Esophagus squamous epithelium (tissue), 5 donors: Measurements from ENCODE around the gene ZNF594. TPM values are rescaled to one million over a fixed set of nuclear protein-coding genes. Genes with fewer than 3 reads are reported as not detected.
"Not testable (repeated sequence)": the region's sequence is repeated elsewhere in the genome, so short reads cannot be mapped to it uniquely, and the experiment has no call there.

ENCODE experiments used
- DNase-seq: peaks from one replicate; lab custom pipeline; 2025; lab: John Stamatoyannopoulos, UW
- H3K27ac ChIP-seq, 4 donors: fragments of 200-600 bp; sonication (generic); one replicate each; pipeline ENCODE4 v1.5.1; 2016 to 2019; ENCODE audit warnings: mild to moderate bottlenecking in 1 of 4
- H3K27me3 ChIP-seq, 4 donors: fragments of 200-600 bp; sonication (generic); 1 replicate in 3 of 4; 2 replicates in 1 of 4; pipeline versions ENCODE4 v1.5.1 to v1.6.0; 2017 to 2021; ENCODE audit warnings: antibody characterized with exemption in 1 of 4
- H3K36me3 ChIP-seq, 3 donors: fragments of 200-600 bp; sonication (generic); one replicate each; pipeline ENCODE4 v1.5.1; 2016 to 2019
- H3K4me1 ChIP-seq, 3 donors: fragments of 200-600 bp; sonication (generic); one replicate each; pipeline ENCODE4 v1.5.1; 2017 to 2019
- H3K4me3 ChIP-seq, 4 donors: fragments of 200-600 bp; sonication (generic); 1 replicate in 3 of 4; 2 replicates in 1 of 4; pipeline ENCODE4 v1.5.1; 2016 to 2019; ENCODE audit warnings: mild to moderate bottlenecking in 2 of 4, moderate library complexity in 1 of 4
- H3K9me3 ChIP-seq, 3 donors: fragments of 200-600 bp; sonication (generic); one replicate each; pipeline ENCODE4 v1.5.1; 2016 to 2019
- CTCF ChIP-seq, 6 experiments: fragments of 450-650 bp in 4 of 6; fragments of 200-600 bp in 2 of 6; sonication (generic) in 2 of 6; IDR thresholded peaks; one replicate each; pipeline ENCODE4 v1.5.1; 2016 to 2019; ENCODE audit warnings: antibody characterized with exemption in 6 of 6, mild to moderate bottlenecking in 4 of 6, moderate library complexity in 4 of 6
- POLR2A ChIP-seq, 4 donors: fragments of 450-650 bp; IDR thresholded peaks; one replicate each; pipeline ENCODE4 v1.6.1; 2017; ENCODE audit warnings: antibody characterized with exemption in 4 of 4, mild to moderate bottlenecking in 4 of 4, moderate library complexity in 3 of 4
- WGBS, 2 donors: methylation state at CpG; one replicate each; pipeline ENCODE4 v1.1.5; 2018; 5-methylcytosine and 5-hydroxymethylcytosine counted together
- intact Hi-C: fragments of 100-400 bp; cut with DNase I; formaldehyde crosslinking; loops from one replicate; pipeline ENCODE4 v1.15.0; 2022
- total RNA-seq, 4 donors: library from RNA; depleted of rRNA; stranded (reverse); fragments of >200 nt; gene quantifications; one replicate each; pipeline ENCODE4 v1.1.0, GENCODE V29; 2016
- donor health status: DM: yes; HTN: yes; CAD: no.

The ZNF594 gene
- 10 to 100 TPM in 1 of 4 donors, 1 to 10 TPM in 3; 2.0 to 13.4 (median 5.1) TPM for total RNA-seq

GRCh38 chr17:5191541-5192417 lies at the start of gene ZNF594:
ZNF594 (minus strand) TSS chr17:5191868; CDS start chr17:5184256, 7,612 bp downstream.
- Histone ChIP-seq H3K9me3 (peaks cover 0 to 33% (median 19%) of the 10 kb centered on the region in 3 donors), H3K4me3 (peak within 1 kb of the TSS; percentile 73 to 94 (median 84)), H3K4me1 (peaks cover 4 to 23% (median 8%) of the 10 kb centered on the region in 3 donors), H3K36me3 (peaks cover 0 to 34% (median 0%) of the 10 kb centered on the region in 3 donors), H3K27me3 (no peaks in the 10 kb centered on the region), H3K27ac (peak within 1 kb of the TSS; percentile 77 to 89 (median 86))
- peak; percentile 62 for DNase-seq
- WGBS, 2 donors = 2 to 7% methylated on average over 29 to 42 of the region's 82 CpGs
- intact Hi-C loops = no loop called here
- TF ChIP-seq CTCF (IDR thresholded peaks at IDR 0.05) (peak; percentile 50 to 75 (median 68)), POLR2A (IDR thresholded peaks at IDR 0.05) (peak in 3 of 4 donors; percentile 19 to 56 (median 51))

- WGBS, 2 donors = 78 to 80% methylated on average over 4 to 5 of the region's 7 CpGs
- DNase-seq, H3K27me3 ChIP-seq, intact Hi-C loops, H3K4me1 ChIP-seq, H3K36me3 ChIP-seq, H3K4me3 ChIP-seq: not testable (repeated sequence)
- peak overlapping the region; percentile 43 to 75 (median 58) for H3K27ac ChIP-seq
- peaks cover 0 to 13% (median 3%) of the 10 kb centered on the region in 3 donors for H3K9me3 ChIP-seq
These were observed 48.1 kb upstream of the ZNF594 start for GRCh38 chr17:5239769-5240168.

- Histone ChIP-seq H3K27ac (no peak overlapping the region), H3K9me3 (peaks cover 0 to 13% (median 3%) of the 10 kb centered on the region in 3 donors), H3K4me1 (peaks cover 0 to 9% (median 0%) of the 10 kb centered on the region in 3 donors), H3K27me3 (no peaks in the 10 kb centered on the region), H3K36me3 (peaks cover 0 to 9% (median 0%) of the 10 kb centered on the region in 3 donors), H3K4me3 (no peak overlapping the region)
- TF ChIP-seq POLR2A (IDR thresholded peaks at IDR 0.05) (no peak), CTCF (IDR thresholded peaks at IDR 0.05) (no peak)
- DNase-seq = no peak
- intact Hi-C loops = no loop called here
- 36 to 50% methylated on average over 2 to 3 of the region's 4 CpGs for WGBS, 2 donors
These were observed 46.7 kb upstream of the ZNF594 start for GRCh38 chr17:5238333-5238732.

- no peak for DNase-seq
- H3K9me3 ChIP-seq = peaks cover 0 to 13% (median 3%) of the 10 kb centered on the region in 3 donors
- TF ChIP-seq CTCF (IDR thresholded peaks at IDR 0.05) (peak in 5 of 6 experiments; percentile 38 to 54 (median 46)), POLR2A (IDR thresholded peaks at IDR 0.05) (no peak)
- H3K4me1 ChIP-seq = peaks cover 0 to 9% (median 0%) of the 10 kb centered on the region in 3 donors
- intact Hi-C loops = no loop called here
- H3K27ac ChIP-seq = no peak overlapping the region
- 26 to 31% methylated on average over 5 to 6 of the region's 6 CpGs for WGBS, 2 donors
- no peaks in the 10 kb centered on the region for H3K27me3 ChIP-seq
- H3K4me3 ChIP-seq = no peak overlapping the region
- H3K36me3 ChIP-seq = peaks cover 0 to 9% (median 0%) of the 10 kb centered on the region in 3 donors
These were observed 45.9 kb upstream of the ZNF594 start for GRCh38 chr17:5237541-5238016.

- H3K9me3 ChIP-seq = peaks cover 0 to 13% (median 3%) of the 10 kb centered on the region in 3 donors
- no peaks in the 10 kb centered on the region for H3K27me3 ChIP-seq
- 48 to 59% methylated on average over 3 of the region's 3 CpGs for WGBS, 2 donors
- H3K36me3 ChIP-seq = peaks cover 0 to 9% (median 0%) of the 10 kb centered on the region in 3 donors
- no peak for DNase-seq
- no peak for TF ChIP-seq CTCF (IDR thresholded peaks at IDR 0.05)
- TF ChIP-seq POLR2A (IDR thresholded peaks at IDR 0.05) = no peak
- intact Hi-C loops = no loop called here
- no peak overlapping the region for H3K27ac ChIP-seq
- peaks cover 0 to 7% (median 0%) of the 10 kb centered on the region in 3 donors for H3K4me1 ChIP-seq
- no peak overlapping the region for H3K4me3 ChIP-seq
These were observed 45.4 kb upstream of the ZNF594 start for GRCh38 chr17:5236938-5237540.
